Measurements from ENCODE around the gene CDX2.

CDX2 gene

GRCh38 chr13:27928353-27928804, 40.7 kb downstream of the CDX2 start:
- no peak for DNase-seq (ENCODE audit: low read depth)
- no peak for TF ChIP-seq CTCF (IDR thresholded peaks at IDR 0.05; ENCODE audit: low read length, missing control alignments)

GRCh38 chr13:27927444-27928352, 41.4 kb downstream of the CDX2 start:
- DNase-seq (ENCODE audit: low read depth): no peak

More at GRCh38 chr13:27928353-27928804, 40.7 kb downstream of the CDX2 start:
- no peak overlapping the region for H3K4me3 ChIP-seq (replicated peaks; ENCODE audit: low read depth, low read length)

GRCh38 chr13:27926644-27927434, 42.3 kb downstream of the CDX2 start:
- no peak for DNase-seq (ENCODE audit: low read depth)
- no peak for TF ChIP-seq CTCF (IDR thresholded peaks at IDR 0.05; ENCODE audit: low read length, missing control alignments)
- no peak overlapping the region for H3K4me3 ChIP-seq (replicated peaks; ENCODE audit: low read depth, low read length)

More at GRCh38 chr13:27927444-27928352, 41.4 kb downstream of the CDX2 start:
- TF ChIP-seq CTCF (IDR thresholded peaks at IDR 0.05; ENCODE audit: low read length, missing control alignments): no peak
- no peak overlapping the region for H3K4me3 ChIP-seq (replicated peaks; ENCODE audit: low read depth, low read length)

- H3K4me3 ChIP-seq (replicated peaks; ENCODE audit: low read depth, low read length): no peak overlapping the region
- DNase-seq (ENCODE audit: low read depth): no peak
- TF ChIP-seq CTCF (IDR thresholded peaks at IDR 0.05; ENCODE audit: low read length, missing control alignments): no peak
Observed at GRCh38 chr13:27925220-27925991, 43.7 kb downstream of the CDX2 start.

- H3K4me3 ChIP-seq (replicated peaks; ENCODE audit: low read depth, low read length): no peak overlapping the region
- TF ChIP-seq CTCF (IDR thresholded peaks at IDR 0.05; ENCODE audit: low read length, missing control alignments): no peak
Observed at GRCh38 chr13:27924529-27925141, 44.5 kb downstream of the CDX2 start.

More at GRCh38 chr13:27924529-27925141, 44.5 kb downstream of the CDX2 start:
- DNase-seq (ENCODE audit: low read depth): no peak
